Breast epithelium (tissue), 4 donors: Measurements from ENCODE around the gene NCOA1. TPM values are rescaled to one million over a fixed set of nuclear protein-coding genes. Genes with fewer than 3 reads are reported as not detected.
A peak's percentile ranks its signal among the peaks of the same experiment; 100 is the strongest.

ENCODE experiments used
- DNase-seq, 2 donors: peaks; one replicate each; pipeline ENCODE4 v3.0.0-alpha.2; 2019; ENCODE audit warnings: low spot score in 2 of 2
- H3K27ac ChIP-seq, 2 donors: fragments of 200-600 bp; sonication (generic) in 1 of 2; one replicate each; pipeline ENCODE4 v1.5.1; 2016 to 2019; ENCODE audit warnings: mild to moderate bottlenecking in 1 of 2
- H3K27me3 ChIP-seq, 2 donors: fragments of 200-600 bp; sonication (generic) in 1 of 2; one replicate each; pipeline versions ENCODE4 v1.5.1 to v1.6.0; 2017 to 2019; ENCODE audit warnings: control low read depth in 1 of 2, mild to moderate bottlenecking in 1 of 2
- H3K36me3 ChIP-seq: fragments of 200-600 bp; one replicate; pipeline ENCODE4 v1.5.1; 2019
- H3K4me1 ChIP-seq, 2 donors: fragments of 200-600 bp; sonication (generic); one replicate each; pipeline ENCODE4 v1.5.1; 2016 to 2019; ENCODE audit warnings: control low read depth in 1 of 2
- H3K4me3 ChIP-seq, 3 donors: fragments of 200-600 bp; sonication (generic); 1 replicate in 2 of 3; 2 replicates in 1 of 3; pipeline ENCODE4 v1.5.1; 2016 to 2019; ENCODE audit warnings: mild to moderate bottlenecking in 3 of 3, moderate library complexity in 2 of 3
- H3K9me3 ChIP-seq, 2 donors: fragments of 200-600 bp; sonication (generic) in 1 of 2; one replicate each; pipeline ENCODE4 v1.5.1; 2016 to 2019; ENCODE audit warnings: control low read depth in 1 of 2
- CTCF ChIP-seq, 3 donors: fragments of 450-650 bp; IDR thresholded peaks; one replicate each; pipeline ENCODE4 v1.5.1; 2016 to 2017; ENCODE audit warnings: antibody characterized with exemption in 3 of 3, mild to moderate bottlenecking in 3 of 3, moderate library complexity in 3 of 3
- POLR2A ChIP-seq: fragments of 450-650 bp; IDR thresholded peaks from one replicate; pipeline ENCODE4 v1.6.1; 2016; ENCODE audit warnings: antibody characterized with exemption, mild to moderate bottlenecking, moderate library complexity
- POLR2AphosphoS5 ChIP-seq, 3 donors: sonication (generic); formaldehyde crosslinking; IDR thresholded peaks; one replicate each; pipeline ENCODE4 v1.6.1; 2017; ENCODE audit warnings: antibody characterized with exemption in 3 of 3
- intact Hi-C: fragments of 100-400 bp; cut with DNase I; formaldehyde crosslinking; loops from one replicate; pipeline ENCODE4 v1.15.1; 2023; ENCODE audit warnings: low total_unique reads
- total RNA-seq, 3 donors: library from RNA; depleted of rRNA; stranded (reverse); fragments of >200 nt; gene quantifications; one replicate each; pipeline ENCODE4 v1.1.0, GENCODE V29; 2016

NCOA1 gene
- total RNA-seq, 3 donors from 2014 or later: 66.4 to 83.4 (median 69.2) TPM

GRCh38 chr2:24453379-24454073, 37.5 kb upstream of the NCOA1 start:
- H3K9me3 ChIP-seq: peaks cover 0 to 5% of the 10 kb centered on the region in 2 donors
- intact Hi-C loops: loop anchor here (2.0 kb wide), 1 partner anchor 19 kb away; no protein-coding TSS in a partner anchor
- no peaks in the 10 kb centered on the region for H3K36me3 ChIP-seq
- DNase-seq: no peak
- H3K27me3 ChIP-seq: no peaks in the 10 kb centered on the region
- peak overlapping the region; percentile 11 to 61 (median 39) for H3K4me3 ChIP-seq
- TF ChIP-seq POLR2A (no peak), POLR2AphosphoS5 (IDR thresholded peaks at IDR 0.05) (no peak), CTCF (IDR thresholded peaks at IDR 0.05) (no peak)
- H3K27ac ChIP-seq: peak overlapping the region in 1 of 2 donors; percentile 22
- peaks cover 0 to 4% of the 10 kb centered on the region in 2 donors for H3K4me1 ChIP-seq

GRCh38 chr2:24454294-24454693, 36.8 kb upstream of the NCOA1 start:
- H3K9me3 ChIP-seq: peaks cover 0 to 5% of the 10 kb centered on the region in 2 donors
- peak overlapping the region; percentile 22 to 52 for H3K27ac ChIP-seq
- H3K27me3 ChIP-seq: no peaks in the 10 kb centered on the region
- no peaks in the 10 kb centered on the region for H3K36me3 ChIP-seq
- H3K4me1 ChIP-seq: peaks cover 0 to 4% of the 10 kb centered on the region in 2 donors
- H3K4me3 ChIP-seq: peak overlapping the region; percentile 11 to 61 (median 39)
- TF ChIP-seq CTCF (IDR thresholded peaks at IDR 0.05) (no peak), POLR2A (no peak), POLR2AphosphoS5 (IDR thresholded peaks at IDR 0.05) (no peak)
- intact Hi-C loops: loop anchor here (2.0 kb wide), 1 partner anchor 19 kb away; no protein-coding TSS in a partner anchor
- no peak for DNase-seq

- TF ChIP-seq POLR2A: no peak
- TF ChIP-seq POLR2AphosphoS5 (IDR thresholded peaks at IDR 0.05): no peak
- TF ChIP-seq CTCF (IDR thresholded peaks at IDR 0.05): no peak
- H3K36me3 ChIP-seq: no peaks in the 10 kb centered on the region
- intact Hi-C loops: no loop called here
- H3K4me3 ChIP-seq: no peak overlapping the region
- H3K27me3 ChIP-seq: no peaks in the 10 kb centered on the region
- peaks cover 0 to 4% of the 10 kb centered on the region in 2 donors for H3K4me1 ChIP-seq
- DNase-seq: no peak
- no peaks in the 10 kb centered on the region for H3K9me3 ChIP-seq
- peak overlapping the region; percentile 8 to 78 for H3K27ac ChIP-seq
Observed at GRCh38 chr2:24456599-24457556, 34.2 kb upstream of the NCOA1 start.

GRCh38 chr2:24457696-24458386, 33.2 kb upstream of the NCOA1 start:
- Histone ChIP-seq H3K27ac (no peak overlapping the region), H3K36me3 (no peaks in the 10 kb centered on the region), H3K9me3 (no peaks in the 10 kb centered on the region), H3K4me3 (no peak overlapping the region), H3K4me1 (peaks cover 0 to 4% of the 10 kb centered on the region in 2 donors), H3K27me3 (no peaks in the 10 kb centered on the region)
- DNase-seq: no peak
- TF ChIP-seq POLR2AphosphoS5 (IDR thresholded peaks at IDR 0.05) (no peak), POLR2A (no peak), CTCF (IDR thresholded peaks at IDR 0.05) (no peak)
- intact Hi-C loops: no loop called here
